BLaER1 (cell line): Measurements from ENCODE around the gene CNGB1.

Source experiments
- H3K27ac ChIP-seq: shearing (Covaris generic); formaldehyde crosslinking; 2 replicates; pipeline ENCODE4 v1.8.1; 2022
- H3K27me3 ChIP-seq: shearing (Covaris generic); formaldehyde crosslinking; 2 replicates; pipeline ENCODE4 v1.8.1; 2022
- H3K36me3 ChIP-seq: shearing (Covaris generic); formaldehyde crosslinking; 2 replicates; pipeline ENCODE4 v1.8.1; 2022
- H3K4me1 ChIP-seq: shearing (Covaris generic); formaldehyde crosslinking; 2 replicates; pipeline ENCODE4 v1.8.1; 2022
- H3K4me2 ChIP-seq: shearing (Covaris generic); formaldehyde crosslinking; 2 replicates; pipeline ENCODE4 v1.8.1; 2022
- H3K4me3 ChIP-seq: shearing (Covaris generic); formaldehyde crosslinking; 2 replicates; pipeline ENCODE4 v1.8.1; 2022
- H3K9ac ChIP-seq: shearing (Covaris generic); formaldehyde crosslinking; 2 replicates; pipeline ENCODE4 v1.8.1; 2022
- H3K9me3 ChIP-seq: shearing (Covaris generic); formaldehyde crosslinking; 2 replicates; pipeline ENCODE4 v1.8.1; 2022
- H4K20me1 ChIP-seq: shearing (Covaris generic); formaldehyde crosslinking; 2 replicates; pipeline ENCODE4 v1.8.1; 2022
- Cebpa-rat ChIP-seq: shearing (Covaris generic); IDR thresholded peaks from 2 replicates; pipeline ENCODE4 v1.8.1; 2022

CNGB1 gene

GRCh38 chr16:57956270-57956808 lies 14.6 kb downstream of the CNGB1 start:
- TF ChIP-seq Cebpa-rat: no peak
- Histone ChIP-seq H3K4me3 (no peak overlapping the region), H3K27ac (no peak overlapping the region)

GRCh38 chr16:57955572-57956188 lies 15.2 kb downstream of the CNGB1 start:
- no peaks in the 10 kb centered on the region for H3K36me3 ChIP-seq
- H3K27ac ChIP-seq: no peak overlapping the region
- no peaks in the 10 kb centered on the region for H3K27me3 ChIP-seq
- no peaks in the 10 kb centered on the region for H4K20me1 ChIP-seq
- peaks cover 12% of the 10 kb centered on the region for H3K4me1 ChIP-seq
- TF ChIP-seq Cebpa-rat: no peak
- H3K9ac ChIP-seq: no peak overlapping the region
- H3K9me3 ChIP-seq: no peaks in the 10 kb centered on the region
- no peak overlapping the region for H3K4me3 ChIP-seq
- H3K4me2 ChIP-seq: no peak overlapping the region

More at GRCh38 chr16:57956270-57956808, 14.6 kb downstream of the CNGB1 start:
- peaks cover 12% of the 10 kb centered on the region for H3K4me1 ChIP-seq
- H3K4me2 ChIP-seq: no peak overlapping the region
- H3K27me3 ChIP-seq: no peaks in the 10 kb centered on the region
- H4K20me1 ChIP-seq: no peaks in the 10 kb centered on the region
- no peaks in the 10 kb centered on the region for H3K36me3 ChIP-seq
- H3K9me3 ChIP-seq: no peaks in the 10 kb centered on the region
- no peak overlapping the region for H3K9ac ChIP-seq

GRCh38 chr16:57953857-57954256 lies 17.1 kb downstream of the CNGB1 start:
- Histone ChIP-seq H4K20me1 (no peaks in the 10 kb centered on the region), H3K36me3 (no peaks in the 10 kb centered on the region), H3K9me3 (no peaks in the 10 kb centered on the region), H3K27ac (no peak overlapping the region), H3K4me1 (peaks cover 5% of the 10 kb centered on the region; the same call in 1 of the 2 replicates), H3K4me3 (no peak overlapping the region), H3K4me2 (no peak overlapping the region), H3K27me3 (no peaks in the 10 kb centered on the region), H3K9ac (no peak overlapping the region)
- no peak for TF ChIP-seq Cebpa-rat

GRCh38 chr16:57952909-57953308 lies 18.0 kb downstream of the CNGB1 start:
- no peak overlapping the region for H3K4me2 ChIP-seq
- no peak for TF ChIP-seq Cebpa-rat
- no peaks in the 10 kb centered on the region for H3K27me3 ChIP-seq
- no peaks in the 10 kb centered on the region for H3K36me3 ChIP-seq
- H3K9ac ChIP-seq: no peak overlapping the region
- H3K9me3 ChIP-seq: no peaks in the 10 kb centered on the region
- H3K4me1 ChIP-seq: peaks cover 2% of the 10 kb centered on the region; the same call in 1 of the 2 replicates
- no peak overlapping the region for H3K27ac ChIP-seq
- no peaks in the 10 kb centered on the region for H4K20me1 ChIP-seq
- H3K4me3 ChIP-seq: no peak overlapping the region

GRCh38 chr16:57951204-57951960 lies 19.5 kb downstream of the CNGB1 start:
- no peaks in the 10 kb centered on the region for H3K9me3 ChIP-seq
- no peak for TF ChIP-seq Cebpa-rat
- H3K4me3 ChIP-seq: no peak overlapping the region
- no peaks in the 10 kb centered on the region for H3K27me3 ChIP-seq
- H3K36me3 ChIP-seq: no peaks in the 10 kb centered on the region
- no peak overlapping the region for H3K4me2 ChIP-seq
- H3K4me1 ChIP-seq: no peaks in the 10 kb centered on the region
- no peak overlapping the region for H3K27ac ChIP-seq
- no peaks in the 10 kb centered on the region for H4K20me1 ChIP-seq
- no peak overlapping the region for H3K9ac ChIP-seq

- Histone ChIP-seq H4K20me1 (no peaks in the 10 kb centered on the region), H3K36me3 (no peaks in the 10 kb centered on the region), H3K27ac (no peak overlapping the region), H3K4me1 (no peaks in the 10 kb centered on the region), H3K27me3 (no peaks in the 10 kb centered on the region), H3K4me2 (no peak overlapping the region), H3K9me3 (no peaks in the 10 kb centered on the region), H3K4me3 (no peak overlapping the region), H3K9ac (no peak overlapping the region)
- TF ChIP-seq Cebpa-rat: no peak
Observed at GRCh38 chr16:57950382-57950781, 20.5 kb downstream of the CNGB1 start.

GRCh38 chr16:57949595-57950238 lies 21.2 kb downstream of the CNGB1 start:
- H3K4me3 ChIP-seq: no peak overlapping the region
- no peaks in the 10 kb centered on the region for H3K4me1 ChIP-seq
- 0 out of 2 replicates have a peak, but pooled peaks have one; percentile 58 for TF ChIP-seq Cebpa-rat
- H4K20me1 ChIP-seq: no peaks in the 10 kb centered on the region
- no peak overlapping the region for H3K9ac ChIP-seq
- H3K27me3 ChIP-seq: no peaks in the 10 kb centered on the region
- H3K36me3 ChIP-seq: no peaks in the 10 kb centered on the region
- H3K4me2 ChIP-seq: no peak overlapping the region
- H3K27ac ChIP-seq: no peak overlapping the region
- H3K9me3 ChIP-seq: no peaks in the 10 kb centered on the region

GRCh38 chr16:57949013-57949412 lies 21.9 kb downstream of the CNGB1 start:
- Histone ChIP-seq H4K20me1 (no peaks in the 10 kb centered on the region), H3K9ac (no peak overlapping the region), H3K27me3 (no peaks in the 10 kb centered on the region), H3K4me3 (no peak overlapping the region), H3K27ac (no peak overlapping the region), H3K4me2 (no peak overlapping the region), H3K9me3 (no peaks in the 10 kb centered on the region), H3K36me3 (no peaks in the 10 kb centered on the region), H3K4me1 (no peaks in the 10 kb centered on the region)
- TF ChIP-seq Cebpa-rat: no peak

- Histone ChIP-seq H3K9ac (no peak overlapping the region), H4K20me1 (no peaks in the 10 kb centered on the region), H3K36me3 (no peaks in the 10 kb centered on the region), H3K9me3 (no peaks in the 10 kb centered on the region), H3K4me2 (no peak overlapping the region), H3K4me1 (no peaks in the 10 kb centered on the region), H3K4me3 (no peak overlapping the region), H3K27me3 (no peaks in the 10 kb centered on the region), H3K27ac (no peak overlapping the region)
- TF ChIP-seq Cebpa-rat: no peak
Observed at GRCh38 chr16:57948027-57948426, 22.9 kb downstream of the CNGB1 start.

- Histone ChIP-seq H3K27me3 (no peaks in the 10 kb centered on the region), H4K20me1 (no peaks in the 10 kb centered on the region), H3K4me3 (no peak overlapping the region), H3K9me3 (no peaks in the 10 kb centered on the region), H3K36me3 (no peaks in the 10 kb centered on the region), H3K4me2 (no peak overlapping the region), H3K9ac (no peak overlapping the region), H3K27ac (no peak overlapping the region), H3K4me1 (no peaks in the 10 kb centered on the region)
- no peak for TF ChIP-seq Cebpa-rat
Observed at GRCh38 chr16:57947261-57947660, 23.7 kb downstream of the CNGB1 start.
